GM19455 (cell line): ENCODE data around the gene TANC1.

Experiments
- ATAC-seq: cut with Tn5 transposase; IDR thresholded peaks from one replicate; pipeline ENCODE4 v1.9.1; 2021; ENCODE audit not compliant: unreplicated experiment

TANC1 gene

GRCh38 chr2:159153951-159154350 is 185.5 kb downstream of the TANC1 start:
- ATAC-seq: no peak

- no peak for ATAC-seq
Observed at GRCh38 chr2:159154366-159154765, 185.9 kb downstream of the TANC1 start.

- ATAC-seq: no peak
Observed at GRCh38 chr2:159155320-159155719, 186.9 kb downstream of the TANC1 start.

GRCh38 chr2:159155791-159156190 is 187.4 kb downstream of the TANC1 start:
- no peak for ATAC-seq

GRCh38 chr2:159156834-159157233 is 188.4 kb downstream of the TANC1 start:
- no peak for ATAC-seq

GRCh38 chr2:159157361-159158209 is 189.1 kb downstream of the TANC1 start:
- ATAC-seq: no peak

GRCh38 chr2:159160412-159160811 is 192.0 kb downstream of the TANC1 start:
- ATAC-seq: no peak

GRCh38 chr2:159160954-159161353 is 192.5 kb downstream of the TANC1 start:
- no peak for ATAC-seq

- ATAC-seq: no peak
Observed at GRCh38 chr2:159163930-159164329, 195.5 kb downstream of the TANC1 start.

- no peak for ATAC-seq
Observed at GRCh38 chr2:159164457-159164911, 196.0 kb downstream of the TANC1 start.

GRCh38 chr2:159165048-159165447 is 196.6 kb downstream of the TANC1 start:
- ATAC-seq: no peak

- ATAC-seq: no peak
Observed at GRCh38 chr2:159168707-159169106, 200.3 kb downstream of the TANC1 start.

- no peak for ATAC-seq
Observed at GRCh38 chr2:159169187-159169586, 200.7 kb downstream of the TANC1 start.

GRCh38 chr2:159172403-159172802 is 204.0 kb downstream of the TANC1 start:
- ATAC-seq: no peak

GRCh38 chr2:159174759-159175158 is 206.3 kb downstream of the TANC1 start:
- no peak for ATAC-seq

GRCh38 chr2:159175182-159175581 is 206.7 kb downstream of the TANC1 start:
- no peak for ATAC-seq

GRCh38 chr2:159175927-159176326 is 207.5 kb downstream of the TANC1 start:
- no peak for ATAC-seq

- ATAC-seq: no peak
Observed at GRCh38 chr2:159176555-159176954, 208.1 kb downstream of the TANC1 start.

- ATAC-seq: no peak
Observed at GRCh38 chr2:159177357-159177756, 208.9 kb downstream of the TANC1 start.

- no peak for ATAC-seq
Observed at GRCh38 chr2:159177957-159178356, 209.5 kb downstream of the TANC1 start.

- ATAC-seq: no peak
Observed at GRCh38 chr2:159179096-159179495, 210.7 kb downstream of the TANC1 start.

- no peak for ATAC-seq
Observed at GRCh38 chr2:159179696-159180095, 211.3 kb downstream of the TANC1 start.

- ATAC-seq: no peak
Observed at GRCh38 chr2:159183346-159183745, 214.9 kb downstream of the TANC1 start.
